ENCODE results near the gene FIP1L1. TPM values are rescaled to one million over a fixed set of nuclear protein-coding genes. Genes with fewer than 3 reads are reported as not detected.
"Not testable (repeated sequence)": the region's sequence is repeated elsewhere in the genome, so short reads cannot be mapped to it uniquely, and the experiment has no call there.

The FIP1L1 gene
- total and polyA plus RNA-seq, 7 donors: 23.5 to 49.6 (median 28.2) TPM

GRCh38 chr4:53380221-53380620 is 2.8 kb downstream of the FIP1L1 start:
- Histone ChIP-seq H3K27me3 (ENCODE audit: insufficient read depth in 3 of 3, low read length in 2 of 3) (no peaks in the 10 kb centered on the region), H3K27ac (no peak overlapping the region), H3K9me3 (no peaks in the 10 kb centered on the region), H3K4me1 (peaks cover 9% of the 10 kb centered on the region), H3K36me3 (ENCODE audit: insufficient read depth in 1 of 2, low read depth in 1 of 2) (peaks cover 0 to 35% of the 10 kb centered on the region in 2 donors), H3K4me3 (no peak overlapping the region)
- no peak for TF ChIP-seq CTCF (IDR thresholded peaks at IDR 0.05)
- no peak for DNase-seq
- intact Hi-C loops (cut with DNase I): no loop called here
- 89 to 92% (median 90%) methylated on average over 4 of the region's 4 CpGs for WGBS, 3 donors
- ATAC-seq: no peak

- H3K27ac ChIP-seq; H3K4me1 ChIP-seq; H3K27me3 ChIP-seq (ENCODE audit: insufficient read depth in 3 of 3, low read length in 2 of 3); H3K9me3 ChIP-seq; H3K4me3 ChIP-seq; H3K36me3 ChIP-seq (ENCODE audit: insufficient read depth in 1 of 2, low read depth in 1 of 2); ATAC-seq; intact Hi-C loops (cut with DNase I); DNase-seq: not testable (repeated sequence)
- WGBS, 3 donors: 94 to 97% (median 96%) methylated on average over 11 of the region's 11 CpGs
Observed at GRCh38 chr4:53409479-53409878, 32.0 kb downstream of the FIP1L1 start.

DNA sequence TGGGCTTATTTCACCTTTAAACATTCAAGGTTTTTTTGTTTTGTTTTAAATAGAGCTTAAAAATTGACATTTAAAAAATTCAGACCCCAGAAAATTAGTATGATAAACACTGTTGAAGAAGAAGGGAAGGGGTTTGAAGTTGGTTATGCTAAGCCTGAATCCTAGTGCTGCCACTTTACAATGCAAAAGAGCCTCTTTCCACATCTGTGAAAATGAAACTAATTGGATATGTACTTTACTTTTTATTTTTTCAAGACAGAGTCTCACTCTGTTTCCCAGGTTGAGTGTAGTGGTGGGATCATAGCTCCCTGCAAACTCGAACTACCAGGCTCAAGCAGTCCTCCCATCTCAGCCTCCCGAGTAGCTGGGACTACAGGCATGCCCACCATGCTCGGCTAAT is 41.8 kb downstream of the FIP1L1 start:
- WGBS, 3 donors: 95 to 100% (median 97%) methylated on average over 3 of the region's 3 CpGs
- TF ChIP-seq CTCF (IDR thresholded peaks at IDR 0.05): no peak
- ATAC-seq (no peak), DNase-seq (no peak)
- intact Hi-C loops (cut with DNase I): no loop called here
- H3K4me1 ChIP-seq: no peaks in the 10 kb centered on the region
- H3K27ac ChIP-seq: no peak overlapping the region
- H3K27me3 ChIP-seq (ENCODE audit: insufficient read depth in 3 of 3, low read length in 2 of 3): no peaks in the 10 kb centered on the region
- H3K9me3 ChIP-seq: no peaks in the 10 kb centered on the region
- H3K36me3 ChIP-seq (ENCODE audit: insufficient read depth in 1 of 2, low read depth in 1 of 2): peaks cover 0 to 5% of the 10 kb centered on the region in 2 donors
- H3K4me3 ChIP-seq: no peak overlapping the region

GRCh38 chr4:53421791-53422190 is 44.4 kb downstream of the FIP1L1 start:
- ATAC-seq (no peak), DNase-seq (no peak)
- Histone ChIP-seq H3K4me1 (no peaks in the 10 kb centered on the region), H3K4me3 (no peak overlapping the region), H3K27ac (no peak overlapping the region), H3K36me3 (ENCODE audit: insufficient read depth in 1 of 2, low read depth in 1 of 2) (peaks cover 0 to 13% of the 10 kb centered on the region in 2 donors), H3K9me3 (no peaks in the 10 kb centered on the region), H3K27me3 (ENCODE audit: insufficient read depth in 3 of 3, low read length in 2 of 3) (no peaks in the 10 kb centered on the region)
- 90 to 95% (median 93%) methylated on average over 2 of the region's 2 CpGs for WGBS, 3 donors
- intact Hi-C loops (cut with DNase I): no loop called here
- TF ChIP-seq CTCF (IDR thresholded peaks at IDR 0.05): no peak

DNA sequence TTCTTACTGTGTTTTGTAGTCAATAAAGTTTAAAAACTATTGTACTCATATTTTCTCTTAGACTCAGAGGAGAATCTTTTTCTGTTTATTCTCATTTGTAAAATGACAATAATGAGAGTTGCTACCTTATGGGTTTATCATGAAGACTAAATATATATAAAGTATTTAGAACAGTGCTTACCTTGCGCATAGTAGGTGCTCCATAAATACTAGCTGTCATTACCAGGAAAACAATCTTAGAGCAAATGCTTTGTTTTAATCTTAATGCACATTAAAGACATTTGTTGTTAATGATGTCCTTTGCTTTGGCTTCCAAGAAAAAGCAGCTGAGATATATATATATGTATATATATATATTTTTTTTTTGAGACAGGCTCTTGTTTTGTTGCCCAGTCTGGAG is 44.9 kb downstream of the FIP1L1 start:
- H3K27me3 ChIP-seq (ENCODE audit: insufficient read depth in 3 of 3, low read length in 2 of 3): no peaks in the 10 kb centered on the region
- H3K4me3 ChIP-seq: no peak overlapping the region
- no peaks in the 10 kb centered on the region for H3K4me1 ChIP-seq
- no peaks in the 10 kb centered on the region for H3K9me3 ChIP-seq
- TF ChIP-seq CTCF (IDR thresholded peaks at IDR 0.05): no peak
- H3K27ac ChIP-seq: no peak overlapping the region
- no peak for DNase-seq
- ATAC-seq: no peak
- H3K36me3 ChIP-seq (ENCODE audit: insufficient read depth in 1 of 2, low read depth in 1 of 2): peaks cover 0 to 18% of the 10 kb centered on the region in 2 donors
- WGBS, 3 donors: 98 to 100% (median 100%) methylated on average over 1 of the region's 1 CpG
- intact Hi-C loops (cut with DNase I): no loop called here
